ENCODE measurements around the gene TMEM154.

GRCh38 chr4:152599636-152600035 lies 80.2 kb downstream of the TMEM154 start:
- TF ChIP-seq JUND (IDR thresholded peaks at IDR 0.05) (no peak), CTCF (IDR thresholded peaks at IDR 0.05) (no peak)
